Rectal smooth muscle tissue (tissue), 1 donor: Measurements from ENCODE around the gene HIPK4.
A peak's percentile ranks its signal among the peaks of the same experiment; 100 is the strongest.

Experiments
- H3K27ac ChIP-seq: one replicate; pipeline ENCODE4 v1.7.0; 2013; ENCODE audit warnings: low read depth, low read length, inconsistent platforms
- H3K27me3 ChIP-seq: one replicate; pipeline ENCODE4 v1.7.0; 2013; ENCODE audit warnings: low read length; ENCODE audit not compliant: control insufficient read depth, insufficient read depth
- H3K36me3 ChIP-seq: one replicate; pipeline ENCODE4 v1.7.0; 2013; ENCODE audit warnings: low read length; ENCODE audit not compliant: control insufficient read depth, insufficient read depth
- H3K4me1 ChIP-seq: one replicate; pipeline ENCODE4 v1.7.0; 2013; ENCODE audit warnings: low read length; ENCODE audit not compliant: control insufficient read depth, insufficient read depth
- H3K4me3 ChIP-seq: one replicate; pipeline ENCODE4 v1.7.0; 2013; ENCODE audit warnings: low read length
- H3K9ac ChIP-seq: one replicate; pipeline ENCODE4 v1.7.0; 2013; ENCODE audit warnings: low read length

Gene HIPK4

GRCh38 chr19:40421993-40422747 is 32.2 kb upstream of the HIPK4 start:
- Histone ChIP-seq H3K27me3 (no peaks in the 10 kb centered on the region), H3K9ac (no peak overlapping the region), H3K4me1 (peaks cover 24% of the 10 kb centered on the region), H3K27ac (peak overlapping the region; percentile 99), H3K36me3 (no peaks in the 10 kb centered on the region), H3K4me3 (no peak overlapping the region)

- Histone ChIP-seq H3K27me3 (no peaks in the 10 kb centered on the region), H3K27ac (peak overlapping the region; percentile 99), H3K9ac (peak overlapping the region; percentile 94), H3K4me1 (peaks cover 24% of the 10 kb centered on the region), H3K36me3 (no peaks in the 10 kb centered on the region), H3K4me3 (peak overlapping the region; percentile 86)
These were observed 31.1 kb upstream of the HIPK4 start for GRCh38 chr19:40420766-40421765.

GRCh38 chr19:40420451-40420765 is 30.4 kb upstream of the HIPK4 start:
- Histone ChIP-seq H3K36me3 (no peaks in the 10 kb centered on the region), H3K4me1 (peaks cover 24% of the 10 kb centered on the region), H3K27me3 (no peaks in the 10 kb centered on the region), H3K9ac (peak overlapping the region; percentile 94), H3K27ac (peak overlapping the region; percentile 99), H3K4me3 (peak overlapping the region; percentile 86)

- peaks cover 21% of the 10 kb centered on the region for H3K4me1 ChIP-seq
- H3K36me3 ChIP-seq, result no peaks in the 10 kb centered on the region
- no peaks in the 10 kb centered on the region for H3K27me3 ChIP-seq
- H3K4me3 ChIP-seq, result no peak overlapping the region
- H3K9ac ChIP-seq, result no peak overlapping the region
- H3K27ac ChIP-seq, result no peak overlapping the region
These were observed 29.8 kb upstream of the HIPK4 start for GRCh38 chr19:40419780-40420179.

GRCh38 chr19:40419066-40419612 is 29.2 kb upstream of the HIPK4 start:
- no peaks in the 10 kb centered on the region for H3K36me3 ChIP-seq
- no peak overlapping the region for H3K27ac ChIP-seq
- no peak overlapping the region for H3K4me3 ChIP-seq
- H3K4me1 ChIP-seq, result peaks cover 17% of the 10 kb centered on the region
- H3K27me3 ChIP-seq, result no peaks in the 10 kb centered on the region
- no peak overlapping the region for H3K9ac ChIP-seq

- Histone ChIP-seq H3K4me1 (peaks cover 15% of the 10 kb centered on the region), H3K27ac (peak overlapping the region; percentile 14)
These were observed 28.1 kb upstream of the HIPK4 start for GRCh38 chr19:40418040-40418439.

GRCh38 chr19:40417643-40417981 is 27.6 kb upstream of the HIPK4 start:
- Histone ChIP-seq H3K27ac (peak overlapping the region; percentile 43), H3K27me3 (no peaks in the 10 kb centered on the region), H3K4me3 (no peak overlapping the region), H3K9ac (no peak overlapping the region), H3K4me1 (peaks cover 11% of the 10 kb centered on the region), H3K36me3 (no peaks in the 10 kb centered on the region)

More at GRCh38 chr19:40418040-40418439, 28.1 kb upstream of the HIPK4 start:
- Histone ChIP-seq H3K4me3 (no peak overlapping the region), H3K27me3 (no peaks in the 10 kb centered on the region), H3K9ac (no peak overlapping the region), H3K36me3 (no peaks in the 10 kb centered on the region)

GRCh38 chr19:40416918-40417642 is 27.1 kb upstream of the HIPK4 start:
- no peak overlapping the region for H3K4me3 ChIP-seq
- H3K36me3 ChIP-seq, result no peaks in the 10 kb centered on the region
- peaks cover 7% of the 10 kb centered on the region for H3K4me1 ChIP-seq
- no peaks in the 10 kb centered on the region for H3K27me3 ChIP-seq
- peak overlapping the region; percentile 43 for H3K27ac ChIP-seq
- no peak overlapping the region for H3K9ac ChIP-seq

- Histone ChIP-seq H3K4me1 (no peaks in the 10 kb centered on the region), H3K27me3 (no peaks in the 10 kb centered on the region), H3K4me3 (no peak overlapping the region), H3K27ac (no peak overlapping the region), H3K9ac (no peak overlapping the region), H3K36me3 (no peaks in the 10 kb centered on the region)
These were observed 25.8 kb upstream of the HIPK4 start for GRCh38 chr19:40415768-40416167.

- Histone ChIP-seq H3K36me3 (no peaks in the 10 kb centered on the region), H3K4me3 (no peak overlapping the region), H3K4me1 (no peaks in the 10 kb centered on the region), H3K27me3 (no peaks in the 10 kb centered on the region), H3K27ac (no peak overlapping the region), H3K9ac (no peak overlapping the region)
These were observed 24.9 kb upstream of the HIPK4 start for GRCh38 chr19:40414542-40415535.

GRCh38 chr19:40413291-40413845 is 23.4 kb upstream of the HIPK4 start, which contains the start of gene PRX:
TSS of gene PRX (minus strand) at chr19:40413378. CDS start at chr19:40407932, 5,446 bp downstream.
- H3K4me1 ChIP-seq, result no peaks in the 10 kb centered on the region
- no peaks in the 10 kb centered on the region for H3K36me3 ChIP-seq
- no peaks in the 10 kb centered on the region for H3K27me3 ChIP-seq
- H3K9ac ChIP-seq, result no peak within 1 kb of the TSS
- H3K4me3 ChIP-seq, result no peak within 1 kb of the TSS
- H3K27ac ChIP-seq, result no peak within 1 kb of the TSS
